MM.1S (cell line): ENCODE results near the gene PLSCR2.

ENCODE experiments used
- DNase-seq: peaks from one replicate; pipeline ENCODE4 v3.0.0-alpha.2; 2015
- H2AFZ ChIP-seq: fragments of 300-600 bp; sonication (generic); 2 replicates; pipeline ENCODE4 v1.6.0; 2016; ENCODE audit warnings: antibody characterized with exemption, low read length
- H3F3A ChIP-seq: fragments of 300-600 bp; sonication (generic); 2 replicates; pipeline ENCODE4 v1.6.1; 2016; ENCODE audit warnings: mild to moderate bottlenecking, antibody characterized with exemption, low read length, moderate library complexity, mixed read lengths; ENCODE audit not compliant: insufficient read depth
- H3K27ac ChIP-seq: fragments of 300-600 bp; sonication (generic); 2 replicates; pipeline ENCODE4 v1.5.1; 2016; ENCODE audit warnings: mild to moderate bottlenecking, low read length
- H3K27me3 ChIP-seq: fragments of 300-600 bp; sonication (generic); replicated peaks from 2 replicates; pipeline ENCODE4 v1.6.0; 2016; ENCODE audit warnings: low read length; ENCODE audit not compliant: insufficient read depth
- H3K36me3 ChIP-seq: fragments of 300-600 bp; sonication (generic); replicated peaks from 2 replicates; pipeline ENCODE4 v1.6.1; 2016; ENCODE audit warnings: mild to moderate bottlenecking, low read length, mixed read lengths; ENCODE audit not compliant: insufficient read depth
- H3K4me1 ChIP-seq: fragments of 300-600 bp; sonication (generic); 2 replicates; pipeline ENCODE4 v1.6.1; 2016; ENCODE audit warnings: low read length, mixed read lengths
- H3K4me2 ChIP-seq: fragments of 300-600 bp; sonication (generic); 2 replicates; pipeline ENCODE4 v1.6.0; 2016; ENCODE audit warnings: low read depth, low read length
- H3K4me3 ChIP-seq: fragments of 300-600 bp; sonication (generic); 2 replicates; pipeline ENCODE4 v1.5.1; 2016; ENCODE audit warnings: low read length, mixed read lengths
- H3K79me2 ChIP-seq: fragments of 300-600 bp; sonication (generic); 2 replicates; pipeline ENCODE4 v1.6.1; 2016; ENCODE audit warnings: mixed run types, low read length, mixed read lengths
- H3K9ac ChIP-seq: fragments of 300-600 bp; sonication (generic); 2 replicates; pipeline ENCODE4 v1.6.1; 2016; ENCODE audit warnings: low read length, mixed read lengths
- H3K9me2 ChIP-seq: fragments of 300-600 bp; sonication (generic); replicated peaks from 2 replicates; pipeline ENCODE4 v1.6.1; 2016; ENCODE audit warnings: mild to moderate bottlenecking, low read length, mixed read lengths; ENCODE audit not compliant: insufficient read depth
- H3K9me3 ChIP-seq: fragments of 300-600 bp; sonication (generic); replicated peaks from 2 replicates; pipeline ENCODE4 v1.6.1; 2016; ENCODE audit warnings: mild to moderate bottlenecking, low read length, mixed read lengths; ENCODE audit not compliant: insufficient read depth
- H4K20me1 ChIP-seq: fragments of 300-600 bp; sonication (generic); 2 replicates; pipeline ENCODE4 v1.6.1; 2016; ENCODE audit warnings: mild to moderate bottlenecking, low read length, moderate library complexity, mixed read lengths; ENCODE audit not compliant: insufficient read depth
- CTCF ChIP-seq: fragments of 300-600 bp; sonication (generic); IDR thresholded peaks from 2 replicates; pipeline ENCODE4 v1.5.1; 2016; ENCODE audit warnings: antibody characterized with exemption, low read length, mixed read lengths
- EZH2 ChIP-seq: fragments of 300-600 bp; sonication (generic); optimal IDR thresholded peaks from 2 replicates; pipeline ENCODE3; 2017; ENCODE audit warnings: low read depth, mild to moderate bottlenecking, antibody characterized with exemption, low read length, mixed read lengths
- EZH2phosphoT487 ChIP-seq: fragments of 300-600 bp; sonication (generic); IDR thresholded peaks from 2 replicates; pipeline ENCODE4 v1.6.1; 2018; ENCODE audit warnings: antibody characterized with exemption, low read length

The PLSCR2 gene

GRCh38 chr3:146511402-146512134 is 42.2 kb upstream of the PLSCR2 start:
- Histone ChIP-seq H3K36me3 (no peaks in the 10 kb centered on the region; the same call in 1 of the 2 replicates), H3K4me3 (no peak overlapping the region), H3K9me3 (no peaks in the 10 kb centered on the region), H4K20me1 (no peaks in the 10 kb centered on the region), H3K9me2 (no peaks in the 10 kb centered on the region), H3K27me3 (no peaks in the 10 kb centered on the region), H2AFZ (no peak overlapping the region), H3K4me2 (no peak overlapping the region), H3K79me2 (no peaks in the 10 kb centered on the region), H3K4me1 (0 out of 2 replicates have a peak, but pooled peaks cover 5% of the 10 kb centered on the region), H3K27ac (no peak overlapping the region), H3F3A (no peaks in the 10 kb centered on the region), H3K9ac (no peak overlapping the region)
- TF ChIP-seq CTCF = no peak
- no peak for TF ChIP-seq EZH2phosphoT487
- no peak for TF ChIP-seq EZH2
- DNase-seq = no peak

- no peaks in the 10 kb centered on the region for H3K9me2 ChIP-seq
- H3K27me3 ChIP-seq = no peaks in the 10 kb centered on the region
- H3K27ac ChIP-seq = no peak overlapping the region
- H4K20me1 ChIP-seq = no peaks in the 10 kb centered on the region
- H3F3A ChIP-seq = no peaks in the 10 kb centered on the region
- no peaks in the 10 kb centered on the region for H3K79me2 ChIP-seq
- H2AFZ ChIP-seq = no peak overlapping the region
- TF ChIP-seq EZH2phosphoT487 = no peak
- DNase-seq = no peak
- no peak overlapping the region for H3K4me3 ChIP-seq
- no peak overlapping the region for H3K4me2 ChIP-seq
- H3K9me3 ChIP-seq = no peaks in the 10 kb centered on the region
- H3K4me1 ChIP-seq = no peaks in the 10 kb centered on the region
- H3K36me3 ChIP-seq = no peaks in the 10 kb centered on the region
- no peak overlapping the region for H3K9ac ChIP-seq
These were observed 38.2 kb upstream of the PLSCR2 start for GRCh38 chr3:146507331-146508120.

- DNase-seq = no peak
- Histone ChIP-seq H3K36me3 (no peaks in the 10 kb centered on the region), H3K9ac (no peak overlapping the region), H3K27me3 (no peaks in the 10 kb centered on the region), H3K27ac (no peak overlapping the region), H3K79me2 (no peaks in the 10 kb centered on the region), H2AFZ (no peak overlapping the region), H3K4me2 (no peak overlapping the region), H3K4me1 (no peaks in the 10 kb centered on the region), H3K9me3 (no peaks in the 10 kb centered on the region), H3F3A (no peaks in the 10 kb centered on the region), H4K20me1 (no peaks in the 10 kb centered on the region), H3K4me3 (no peak overlapping the region), H3K9me2 (no peaks in the 10 kb centered on the region)
- TF ChIP-seq EZH2 = no peak
- TF ChIP-seq EZH2phosphoT487 = no peak
- TF ChIP-seq CTCF = no peak
These were observed 36.2 kb upstream of the PLSCR2 start for GRCh38 chr3:146505516-146505915.
